IMR-90 (cell line): ENCODE data around the gene CSGALNACT2. TPM values are rescaled to one million over a fixed set of nuclear protein-coding genes. Genes with fewer than 3 reads are reported as not detected.
A peak's percentile ranks its signal among the peaks of the same experiment; 100 is the strongest.

Source experiments
- ATAC-seq: fragments of 200-7000 bp; cut with Tn5 transposase; 2 replicates; pipeline ENCODE4 v1.9.1; 2020; ENCODE audit warnings: low read depth, mild to moderate bottlenecking, moderate library complexity
- BruUV-seq: library from RNA; stranded (reverse); fragments of 400-500 nt; replicated peaks from 2 replicates; lab custom pipeline; 2021; lab: Mats Ljungman, UMichigan
- CTCF ChIA-PET: fragments of 300-600 bp; formaldehyde crosslinking; extraction: SDS; loops from one replicate; lab custom pipeline; 2021; ENCODE audit warnings: antibody characterized with exemption; lab: Yijun Ruan, JAX
- POLR2A ChIA-PET: fragments of 300-600 bp; sonication (Branson Sonifier 250); formaldehyde crosslinking; loops from one replicate; lab custom pipeline; 2022; ENCODE audit warnings: antibody characterized with exemption; ENCODE audit not compliant: unreplicated experiment; lab: Charles Lee
- DNase-seq: peaks from one replicate; pipeline ENCODE4 v3.0.0; 2013
- H2AFZ ChIP-seq: replicated peaks from 2 replicates; pipeline ENCODE3; 2013; ENCODE audit warnings: low read length, mild to moderate bottlenecking; ENCODE audit not compliant: poor library complexity
- H2AK5ac ChIP-seq: 2 replicates; pipeline ENCODE4 v1.6.1; 2013; ENCODE audit warnings: low read depth, low read length, inconsistent platforms
- H2AK9ac ChIP-seq: replicated peaks from 2 replicates; pipeline ENCODE3; 2013; ENCODE audit warnings: mild to moderate bottlenecking, low read depth, low read length, moderate library complexity; ENCODE audit not compliant: poor library complexity
- H2BK120ac ChIP-seq: 2 replicates; pipeline ENCODE4 v1.6.1; 2013; ENCODE audit warnings: low read depth, low read length, inconsistent platforms
- H2BK15ac ChIP-seq: 3 replicates; pipeline ENCODE4 v1.6.1; 2013; ENCODE audit warnings: low read depth, low read length, inconsistent platforms
- H2BK20ac ChIP-seq: 2 replicates; pipeline ENCODE4 v1.6.1; 2013; ENCODE audit warnings: low read depth, mild to moderate bottlenecking, inconsistent platforms, low read length, moderate library complexity
- H2BK5ac ChIP-seq: 2 replicates; pipeline ENCODE4 v1.6.1; 2013; ENCODE audit warnings: mild to moderate bottlenecking, low read depth, low read length, inconsistent platforms; ENCODE audit not compliant: poor library complexity, severe bottlenecking
- H3K14ac ChIP-seq: replicated peaks from 2 replicates; pipeline ENCODE4 v1.6.1; 2013; ENCODE audit warnings: low read depth, low read length, inconsistent platforms
- H3K18ac ChIP-seq: 2 replicates; pipeline ENCODE4 v1.6.1; 2013; ENCODE audit warnings: low read depth, low read length, control low read depth
- H3K23ac ChIP-seq: 2 replicates; pipeline ENCODE4 v1.6.1; 2013; ENCODE audit warnings: low read depth, low read length, inconsistent platforms
- H3K27ac ChIP-seq: 2 replicates; pipeline ENCODE4 v1.5.1; 2013; ENCODE audit warnings: mild to moderate bottlenecking, control low read depth, low read length; ENCODE audit not compliant: insufficient read depth
- H3K27me3 ChIP-seq: 2 replicates; pipeline ENCODE4 v1.6.1; 2013; ENCODE audit warnings: low read length; ENCODE audit not compliant: control insufficient read depth, insufficient read depth
- H3K36me3 ChIP-seq: 2 replicates; pipeline ENCODE4 v1.6.1; 2013; ENCODE audit warnings: low read length, mixed read lengths; ENCODE audit not compliant: control insufficient read depth, insufficient read depth
- H3K4ac ChIP-seq: 2 replicates; pipeline ENCODE4 v1.6.1; 2013; ENCODE audit warnings: low read depth, low read length, inconsistent platforms
- H3K4me1 ChIP-seq: 2 replicates; pipeline ENCODE4 v1.6.1; 2013; ENCODE audit warnings: low read length, mixed read lengths; ENCODE audit not compliant: control insufficient read depth, insufficient read depth
- H3K4me2 ChIP-seq: 2 replicates; pipeline ENCODE4 v1.6.1; 2013; ENCODE audit warnings: low read depth, mild to moderate bottlenecking, control low read depth, low read length, moderate library complexity
- H3K4me3 ChIP-seq: 2 replicates; pipeline ENCODE4 v1.5.1; 2013; ENCODE audit warnings: low read depth, mild to moderate bottlenecking, control low read depth, low read length, moderate library complexity; ENCODE audit not compliant: insufficient read depth
- H3K56ac ChIP-seq: 2 replicates; pipeline ENCODE4 v1.6.1; 2013; ENCODE audit warnings: low read length, inconsistent platforms; ENCODE audit not compliant: insufficient read depth; ENCODE audit errors: extremely low read depth
- H3K79me1 ChIP-seq, 2 experiments: 2 replicates each; pipeline ENCODE4 v1.6.1; 2013; ENCODE audit warnings: low read length in 2 of 2, inconsistent platforms in 1 of 2, low read depth in 1 of 2
- H3K9ac ChIP-seq: 2 replicates; pipeline ENCODE4 v1.6.1; 2013; ENCODE audit warnings: low read depth, low read length, control low read depth
- H3K9me1 ChIP-seq: 2 replicates; pipeline ENCODE4 v1.6.1; 2013; ENCODE audit warnings: low read length, inconsistent platforms; ENCODE audit not compliant: insufficient read depth
- H3K9me3 ChIP-seq: 2 replicates; pipeline ENCODE4 v1.6.1; 2013; ENCODE audit warnings: low read length; ENCODE audit not compliant: control insufficient read depth, insufficient read depth
- H4K20me1 ChIP-seq: 2 replicates; pipeline ENCODE4 v1.6.1; 2013; ENCODE audit warnings: low read length, inconsistent platforms; ENCODE audit not compliant: insufficient read depth
- H4K5ac ChIP-seq: 2 replicates; pipeline ENCODE4 v1.6.1; 2013; ENCODE audit warnings: mild to moderate bottlenecking, low read depth, low read length, control low read depth
- H4K8ac ChIP-seq, 2 experiments: 2 replicates each; pipeline ENCODE4 v1.6.1; 2013; ENCODE audit warnings: low read depth in 2 of 2, low read length in 2 of 2, control low read depth in 1 of 2, inconsistent platforms in 1 of 2
- H4K91ac ChIP-seq: 2 replicates; pipeline ENCODE4 v1.6.1; 2013; ENCODE audit warnings: low read depth, low read length, inconsistent platforms; ENCODE audit not compliant: insufficient read depth
- BHLHE40 ChIP-seq: fragments of 150-350 bp; IDR thresholded peaks from 2 replicates; pipeline ENCODE4 v1.6.1; 2016; ENCODE audit warnings: mild to moderate bottlenecking, low read depth, low read length
- CEBPB ChIP-seq: IDR thresholded peaks from 2 replicates; pipeline ENCODE4 v1.6.1; 2012; ENCODE audit warnings: low read depth, low read length, improper control_type of control experiment
- CHD1 ChIP-seq: IDR thresholded peaks from 2 replicates; pipeline ENCODE4 v1.6.1; 2012; ENCODE audit warnings: low read depth, low read length, improper control_type of control experiment
- FOS ChIP-seq: fragments of 150-350 bp; IDR thresholded peaks from 2 replicates; pipeline ENCODE4 v1.6.1; 2016; ENCODE audit warnings: low read depth, low read length
- MAFK ChIP-seq: IDR thresholded peaks from 2 replicates; pipeline ENCODE4 v1.6.1; 2012; ENCODE audit warnings: low read depth, low read length, improper control_type of control experiment
- MAZ ChIP-seq: IDR thresholded peaks from 2 replicates; pipeline ENCODE4 v1.6.1; 2012; ENCODE audit warnings: low read depth, mild to moderate bottlenecking, low read length, improper control_type of control experiment, moderate library complexity, borderline replicate concordance
- MXI1 ChIP-seq: IDR thresholded peaks from 2 replicates; pipeline ENCODE4 v1.6.1; 2012; ENCODE audit warnings: low read depth, mild to moderate bottlenecking, low read length, moderate library complexity, borderline replicate concordance
- NFE2L2 ChIP-seq: fragments of 150-350 bp; IDR thresholded peaks from 2 replicates; pipeline ENCODE4 v1.6.1; 2016; ENCODE audit warnings: low read depth, mild to moderate bottlenecking, low read length
- POLR2A ChIP-seq: IDR thresholded peaks from 2 replicates; pipeline ENCODE4 v1.6.1; 2012; ENCODE audit warnings: mild to moderate bottlenecking, low read depth, low read length
- RAD21 ChIP-seq: IDR thresholded peaks from 2 replicates; pipeline ENCODE4 v1.6.1; 2012; ENCODE audit warnings: low read length, improper control_type of control experiment
- RCOR1 ChIP-seq: IDR thresholded peaks from 2 replicates; pipeline ENCODE4 v1.6.1; 2012; ENCODE audit warnings: mild to moderate bottlenecking, low read length, improper control_type of control experiment; ENCODE audit not compliant: insufficient replicate concordance
- RFX5 ChIP-seq: IDR thresholded peaks from 2 replicates; pipeline ENCODE4 v1.8.0; 2012; ENCODE audit warnings: low read depth, mild to moderate bottlenecking, low read length, moderate library complexity
- SMC3 ChIP-seq: fragments of 150-350 bp; IDR thresholded peaks from 2 replicates; pipeline ENCODE4 v1.6.1; 2016; ENCODE audit warnings: low read depth, mild to moderate bottlenecking, antibody characterized with exemption, low read length, moderate library complexity
- WGBS, 2 experiments: methylation state at CpG; one replicate each; pipeline versions ENCODE4 v1.1.5 to v1.1.7; 2013; ENCODE audit warnings: missing lambda C conversion rate in 2 of 2; ENCODE audit not compliant: insufficient read length in 1 of 2; ENCODE audit errors: extremely low coverage in 2 of 2; 5-methylcytosine and 5-hydroxymethylcytosine counted together
- dilution Hi-C: fragments of 300-500 bp; cut with HindIII; formaldehyde crosslinking; loops from one replicate; pipeline ENCODE4 v1.14.3; 2018; ENCODE audit warnings: low sequenced_read_pairs; ENCODE audit not compliant: unreplicated experiment
- in situ Hi-C: fragments of 300-500 bp; cut with MboI; formaldehyde crosslinking; loops from 3 replicates; pipeline ENCODE4 v1.14.3; 2019; ENCODE audit warnings: low sequenced_read_pairs, inconsistent platforms, mixed read lengths
- intact Hi-C: fragments of 100-400 bp; cut with micrococcal nuclease; formaldehyde crosslinking; loops from 2 replicates; pipeline ENCODE4 v1.10.0; 2022
- polyA plus RNA-seq, 3 experiments: library from polyadenylated mRNA; depleted of rRNA; stranded (reverse); fragments of >200 nt; gene quantifications; 2 replicates each; pipeline ENCODE4 v1.2.3, GENCODE V29; 2012; ENCODE audit warnings: low replicate concordance in 1 of 3
- total RNA-seq: library from RNA; depleted of rRNA; stranded (reverse); fragments of >200 nt; gene quantifications from 2 replicates; pipeline ENCODE4 v1.2.3, GENCODE V29; 2012
- TF ChIP-seq, protein P1 (sequence below): conservative IDR thresholded peaks from 2 replicates; pipeline ENCODE4 v1.5.1; 2012; ENCODE audit warnings: mild to moderate bottlenecking, low read depth, low read length, improper control_type of control experiment
- TF ChIP-seq, protein P2 (sequence below): fragments of 150-350 bp; IDR thresholded peaks from 2 replicates; pipeline ENCODE4 v1.6.1; 2017; ENCODE audit warnings: mild to moderate bottlenecking, antibody characterized with exemption, low read length, low read depth
- TF ChIP-seq, protein P3 (sequence below): fragments of 150-350 bp; IDR thresholded peaks from 2 replicates; pipeline ENCODE4 v1.6.1; 2016; ENCODE audit warnings: low read depth, mild to moderate bottlenecking, low read length, moderate library complexity, borderline replicate concordance

CSGALNACT2 gene
- total and polyA plus RNA-seq, 2 of the 4 experiments (the other 2 are of a cell fraction) = 6.5 to 13.1 TPM

DNA sequence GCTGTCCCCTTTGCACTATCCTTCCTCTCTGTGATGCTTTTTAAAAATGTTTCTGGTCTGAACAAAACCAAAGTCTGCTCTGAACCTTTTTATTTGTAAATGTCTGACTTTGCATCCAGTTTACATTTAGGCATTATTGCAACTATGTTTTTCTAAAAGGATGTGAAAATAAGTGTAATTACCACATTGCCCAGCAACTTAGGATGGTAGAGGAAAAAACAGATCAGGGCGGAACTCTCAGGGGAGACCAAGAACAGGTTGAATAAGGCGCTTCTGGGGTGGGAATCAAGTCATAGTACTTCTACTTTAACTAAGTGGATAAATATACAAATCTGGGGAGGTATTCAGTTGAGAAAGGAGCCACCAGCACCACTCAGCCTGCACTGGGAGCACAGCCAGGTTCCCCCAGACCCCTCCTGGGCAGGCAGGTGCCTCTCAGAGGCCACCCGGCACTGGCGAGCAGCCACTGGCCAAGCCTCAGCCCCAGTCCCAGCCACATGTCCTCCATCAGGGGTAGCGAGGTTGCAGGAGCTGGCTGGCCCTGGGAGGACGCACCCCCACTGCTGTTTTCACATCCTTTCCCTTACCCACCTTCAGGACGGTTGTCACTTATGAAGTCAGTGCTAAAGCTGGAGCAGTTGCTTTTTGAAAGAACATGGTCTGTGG, 11.4 kb upstream of the CSGALNACT2 start:
- H3K9me1 ChIP-seq = peaks cover 10% of the 10 kb centered on the region
- no peak overlapping the region for H4K8ac ChIP-seq
- H2BK120ac ChIP-seq = no peak overlapping the region
- H3K4me3 ChIP-seq = no peak overlapping the region
- H2AK5ac ChIP-seq = no peak overlapping the region
- in situ Hi-C loops (loop anchor here (25.0 kb wide), 1 partner anchor 1860 kb away; the partner anchor contains the start of gene DEPP1), dilution Hi-C loops (no loop called here), intact Hi-C loops (no loop called here)
- no peak overlapping the region for H3K23ac ChIP-seq
- peak overlapping the region; percentile 14 for H2AFZ ChIP-seq
- TF ChIP-seq RCOR1 (no peak), RFX5 (no peak), SMC3 (no peak), POLR2A (no peak), CHD1 (no peak), BHLHE40 (no peak), MAZ (no peak), MAFK (no peak), CEBPB (no peak), RAD21 (no peak), MXI1 (no peak), NFE2L2 (no peak), FOS (no peak)
- TF ChIP-seq, protein P1, sequence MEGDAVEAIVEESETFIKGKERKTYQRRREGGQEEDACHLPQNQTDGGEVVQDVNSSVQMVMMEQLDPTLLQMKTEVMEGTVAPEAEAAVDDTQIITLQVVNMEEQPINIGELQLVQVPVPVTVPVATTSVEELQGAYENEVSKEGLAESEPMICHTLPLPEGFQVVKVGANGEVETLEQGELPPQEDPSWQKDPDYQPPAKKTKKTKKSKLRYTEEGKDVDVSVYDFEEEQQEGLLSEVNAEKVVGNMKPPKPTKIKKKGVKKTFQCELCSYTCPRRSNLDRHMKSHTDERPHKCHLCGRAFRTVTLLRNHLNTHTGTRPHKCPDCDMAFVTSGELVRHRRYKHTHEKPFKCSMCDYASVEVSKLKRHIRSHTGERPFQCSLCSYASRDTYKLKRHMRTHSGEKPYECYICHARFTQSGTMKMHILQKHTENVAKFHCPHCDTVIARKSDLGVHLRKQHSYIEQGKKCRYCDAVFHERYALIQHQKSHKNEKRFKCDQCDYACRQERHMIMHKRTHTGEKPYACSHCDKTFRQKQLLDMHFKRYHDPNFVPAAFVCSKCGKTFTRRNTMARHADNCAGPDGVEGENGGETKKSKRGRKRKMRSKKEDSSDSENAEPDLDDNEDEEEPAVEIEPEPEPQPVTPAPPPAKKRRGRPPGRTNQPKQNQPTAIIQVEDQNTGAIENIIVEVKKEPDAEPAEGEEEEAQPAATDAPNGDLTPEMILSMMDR = no peak
- TF ChIP-seq, protein P2, sequence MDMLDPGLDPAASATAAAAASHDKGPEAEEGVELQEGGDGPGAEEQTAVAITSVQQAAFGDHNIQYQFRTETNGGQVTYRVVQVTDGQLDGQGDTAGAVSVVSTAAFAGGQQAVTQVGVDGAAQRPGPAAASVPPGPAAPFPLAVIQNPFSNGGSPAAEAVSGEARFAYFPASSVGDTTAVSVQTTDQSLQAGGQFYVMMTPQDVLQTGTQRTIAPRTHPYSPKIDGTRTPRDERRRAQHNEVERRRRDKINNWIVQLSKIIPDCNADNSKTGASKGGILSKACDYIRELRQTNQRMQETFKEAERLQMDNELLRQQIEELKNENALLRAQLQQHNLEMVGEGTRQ = no peak
- TF ChIP-seq, protein P3, sequence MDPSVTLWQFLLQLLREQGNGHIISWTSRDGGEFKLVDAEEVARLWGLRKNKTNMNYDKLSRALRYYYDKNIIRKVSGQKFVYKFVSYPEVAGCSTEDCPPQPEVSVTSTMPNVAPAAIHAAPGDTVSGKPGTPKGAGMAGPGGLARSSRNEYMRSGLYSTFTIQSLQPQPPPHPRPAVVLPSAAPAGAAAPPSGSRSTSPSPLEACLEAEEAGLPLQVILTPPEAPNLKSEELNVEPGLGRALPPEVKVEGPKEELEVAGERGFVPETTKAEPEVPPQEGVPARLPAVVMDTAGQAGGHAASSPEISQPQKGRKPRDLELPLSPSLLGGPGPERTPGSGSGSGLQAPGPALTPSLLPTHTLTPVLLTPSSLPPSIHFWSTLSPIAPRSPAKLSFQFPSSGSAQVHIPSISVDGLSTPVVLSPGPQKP = no peak
- no peak overlapping the region for H3K56ac ChIP-seq
- ATAC-seq (no peak), DNase-seq (no peak)
- peaks cover 15% of the 10 kb centered on the region for H3K4me1 ChIP-seq
- H3K18ac ChIP-seq = no peak overlapping the region
- WGBS, 2 experiments = no CpG with 5 or more reads among the region's 7 CpGs
- POLR2A ChIA-PET = no interaction called here
- H3K27me3 ChIP-seq = peaks cover 16% of the 10 kb centered on the region
- H3K14ac ChIP-seq = no peak overlapping the region
- no peak overlapping the region for H2AK9ac ChIP-seq
- CTCF ChIA-PET = no interaction called here
- no peaks in the 10 kb centered on the region for H3K79me1 ChIP-seq
- H2BK15ac ChIP-seq = no peak overlapping the region
- H3K4ac ChIP-seq = no peak overlapping the region
- H3K36me3 ChIP-seq = no peaks in the 10 kb centered on the region
- H3K27ac ChIP-seq = no peak overlapping the region
- H4K91ac ChIP-seq = no peak overlapping the region
- BruUV-seq = no TSS peak
- H4K5ac ChIP-seq = no peak overlapping the region
- H3K4me2 ChIP-seq = no peak overlapping the region
- H4K20me1 ChIP-seq = peaks cover 3% of the 10 kb centered on the region; the same call in 1 of the 2 replicates
- H3K9ac ChIP-seq = no peak overlapping the region
- no peaks in the 10 kb centered on the region for H3K9me3 ChIP-seq
- no peak overlapping the region for H2BK20ac ChIP-seq
- H2BK5ac ChIP-seq = no peak overlapping the region
